DMS153 (cell line): ENCODE measurements around the gene ASF1A.
"Not testable (repeated sequence)": the region's sequence is repeated elsewhere in the genome, so short reads cannot be mapped to it uniquely, and the experiment has no call there.

Experiments
- DNase-seq: peaks from one replicate; lab custom pipeline; 2025; lab: John Stamatoyannopoulos, UW

Gene ASF1A

GRCh38 chr6:118893807-118894424 is at the start of gene ASF1A:
Gene ASF1A (plus strand): TSS chr6:118894152. CDS start chr6:118894414, 262 bp downstream.
- peak; percentile 97 for DNase-seq

GRCh38 chr6:118844915-118845314 is 49.0 kb upstream of the ASF1A start:
- no peak for DNase-seq

DNA sequence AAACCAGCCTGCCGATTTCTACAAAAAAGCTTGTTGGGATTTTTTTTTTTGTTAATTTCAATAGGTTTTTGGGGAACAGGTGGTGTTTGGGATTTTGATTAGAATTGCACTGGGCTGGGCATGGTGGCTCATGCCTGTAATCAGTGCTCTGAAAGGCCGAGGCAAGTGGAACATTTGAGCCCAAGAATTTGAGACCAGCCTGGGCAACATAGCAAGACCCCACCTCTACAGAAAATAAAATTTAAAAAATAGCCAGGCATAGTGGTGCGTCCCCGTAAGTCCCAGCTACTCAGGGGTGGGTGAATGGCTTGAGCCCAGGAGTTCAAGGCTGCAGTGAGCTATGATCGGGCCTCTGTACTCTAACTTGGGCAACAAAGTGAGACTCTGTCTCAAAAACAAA is 40.5 kb upstream of the ASF1A start:
- DNase-seq, result no peak

DNA sequence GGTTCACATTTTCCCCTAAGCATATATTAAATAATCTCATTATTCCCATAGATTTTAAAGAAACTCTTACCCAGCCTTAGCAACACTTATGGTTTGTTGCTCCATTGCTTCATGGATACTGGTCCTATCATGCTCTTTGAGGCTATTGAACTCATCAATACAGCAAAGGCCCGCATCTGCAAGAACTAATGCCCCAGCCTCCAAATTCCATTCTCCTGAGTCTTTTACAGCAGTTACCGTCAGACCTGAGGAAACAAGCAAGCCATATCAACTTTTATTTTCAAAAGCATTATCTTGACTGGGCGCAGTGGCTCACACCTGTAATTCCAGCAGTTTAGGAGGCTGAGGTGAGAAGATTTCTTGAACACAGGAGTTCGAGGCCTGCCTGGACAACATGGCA is 37.7 kb upstream of the ASF1A start:
- no peak for DNase-seq

GRCh38 chr6:118859517-118860064 is 34.4 kb upstream of the ASF1A start:
- DNase-seq, result no peak

DNA sequence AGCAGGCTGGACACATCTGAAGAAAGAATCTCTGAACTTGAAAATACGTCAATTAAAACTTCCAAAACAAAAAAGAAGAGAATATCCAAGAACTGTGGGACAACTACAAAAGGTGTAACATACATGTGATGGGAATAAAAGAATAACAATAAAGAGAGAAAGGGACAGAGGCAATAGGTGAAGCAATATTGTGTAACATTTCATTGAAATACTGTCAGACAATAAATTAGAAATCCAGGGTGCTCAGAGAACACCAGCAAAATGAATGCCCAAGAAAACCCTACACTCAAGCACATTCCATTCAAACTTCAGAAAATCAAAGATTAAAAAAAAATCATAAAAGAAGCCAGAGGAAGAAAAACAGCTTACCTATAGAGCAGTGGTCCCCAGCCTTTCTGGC is 33.6 kb upstream of the ASF1A start:
- no peak for DNase-seq

DNA sequence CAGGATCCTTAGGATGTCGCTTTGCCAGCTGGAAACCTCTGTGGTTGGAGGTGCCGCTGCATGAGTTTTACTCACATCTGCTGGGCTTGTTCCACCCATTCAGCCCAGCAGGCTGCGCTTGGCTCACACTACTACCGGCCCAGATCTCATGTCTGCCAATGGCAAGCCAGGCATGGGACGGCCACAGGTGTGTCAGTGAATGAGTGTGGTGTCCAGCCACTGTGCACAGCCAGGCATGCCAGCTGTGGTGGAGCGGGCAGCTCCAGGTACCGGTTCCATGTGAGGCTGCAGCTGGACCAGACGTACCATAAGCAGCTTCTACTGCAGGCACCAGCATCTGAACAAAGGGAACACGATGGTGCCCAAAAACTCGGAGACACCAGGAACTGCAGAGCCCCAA is 33.1 kb upstream of the ASF1A start:
- DNase-seq, result no peak

DNA sequence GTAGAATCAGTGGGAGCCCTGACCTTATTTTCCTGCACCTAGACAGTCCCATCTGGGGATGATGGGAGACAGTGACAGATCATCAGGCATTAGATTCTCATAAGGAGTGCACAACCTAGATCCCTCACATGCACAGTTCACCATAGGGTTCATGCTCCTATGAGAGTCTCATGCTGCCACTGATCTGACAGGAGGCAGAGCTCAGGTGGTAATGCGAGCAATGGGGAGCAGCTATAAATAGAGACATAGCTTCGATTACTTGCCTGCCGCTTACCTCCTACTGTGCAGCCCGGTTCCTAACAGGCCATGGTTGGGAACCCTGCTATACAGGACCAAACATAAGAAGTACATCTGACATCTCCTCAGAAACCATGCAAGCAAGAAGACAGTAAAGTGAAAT is 31.5 kb upstream of the ASF1A start:
- DNase-seq, result no peak

DNA sequence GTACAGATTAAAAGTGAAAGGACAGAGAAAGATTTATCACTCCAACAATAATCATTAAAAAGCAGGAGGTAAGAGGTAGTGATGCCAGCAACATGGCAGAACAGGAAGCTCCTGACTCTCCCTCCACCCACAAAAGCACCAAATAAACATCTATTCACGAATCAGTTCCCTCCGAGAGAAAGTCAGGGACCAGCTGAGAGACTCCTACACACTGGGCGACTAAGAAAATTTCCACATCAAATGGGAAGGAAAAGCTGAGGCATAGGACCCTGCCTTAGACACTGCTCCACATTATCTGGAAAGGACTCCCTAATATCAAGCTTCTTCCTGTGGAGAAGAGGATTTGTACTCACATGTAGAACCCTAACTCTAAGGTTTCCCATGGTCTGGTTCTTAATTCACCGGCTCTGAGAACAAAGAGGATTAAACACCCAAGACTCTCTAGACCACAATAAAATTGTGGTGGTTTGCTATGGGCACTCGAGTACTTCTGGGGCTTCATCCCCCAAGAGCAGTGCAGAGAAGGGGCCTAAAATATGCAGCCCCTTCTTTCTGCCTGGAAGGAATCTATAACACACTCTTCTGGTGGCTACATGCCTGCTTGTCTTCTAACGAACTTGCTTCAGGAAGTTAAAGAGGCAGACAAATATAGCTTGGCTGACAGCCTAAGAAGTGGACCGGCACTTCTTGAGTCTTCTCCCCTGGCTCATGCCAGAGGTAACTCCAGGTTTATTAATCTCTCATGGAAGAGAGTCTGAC is 29.4 kb upstream of the ASF1A start:
- DNase-seq, result no peak

DNA sequence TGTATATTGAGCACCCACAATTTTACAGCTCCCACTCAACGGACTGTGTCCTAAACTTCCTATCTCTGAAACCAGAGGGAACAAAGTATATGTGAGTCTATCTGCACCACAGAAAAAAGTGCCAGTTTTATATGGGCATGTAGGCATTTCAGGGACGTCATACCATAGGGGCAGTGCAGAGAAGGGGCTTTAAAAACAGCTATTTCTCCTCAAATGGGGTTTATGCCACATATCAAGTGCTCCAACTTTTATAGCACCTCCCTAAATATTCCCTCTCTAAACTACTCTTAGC is 28.9 kb upstream of the ASF1A start:
- DNase-seq, result no peak

GRCh38 chr6:118867181-118867580 is 26.8 kb upstream of the ASF1A start:
- DNase-seq, result no peak

DNA sequence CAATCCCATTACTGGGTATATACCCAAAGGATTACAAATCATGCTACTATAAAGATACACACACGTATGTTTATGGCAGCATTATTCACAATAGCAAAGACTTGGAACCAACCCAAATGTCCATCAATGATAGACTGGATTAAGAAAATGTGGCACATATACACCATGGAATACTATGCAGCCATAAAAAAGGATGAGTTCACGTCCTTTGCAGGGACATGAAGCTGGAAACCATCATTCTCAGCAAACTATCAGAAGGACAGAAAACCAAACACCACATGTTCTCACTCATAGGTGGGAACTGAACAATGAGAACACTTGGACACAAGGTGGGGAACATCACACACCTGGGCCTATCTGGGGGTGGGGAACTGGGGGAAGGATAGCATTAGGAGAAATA is 25.1 kb upstream of the ASF1A start:
- not testable (repeated sequence) for DNase-seq

DNA sequence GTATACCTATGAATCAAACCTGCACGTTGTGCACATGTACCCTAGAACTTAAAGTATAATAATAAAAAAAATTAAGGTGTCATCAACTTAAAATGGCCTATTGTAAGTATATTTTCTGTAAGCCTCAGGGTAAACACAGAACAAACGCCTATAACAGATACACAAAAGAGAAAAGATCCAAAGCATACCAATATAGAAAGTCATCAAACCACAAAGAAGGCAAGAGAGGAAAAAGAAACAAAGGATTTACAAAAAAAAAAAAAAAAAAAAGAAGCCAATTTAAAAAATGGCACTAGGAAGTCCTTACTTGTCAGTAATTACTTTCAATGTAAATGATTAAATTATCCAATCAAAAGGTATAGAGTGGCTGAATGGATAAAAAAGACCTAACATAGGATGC is 24.6 kb upstream of the ASF1A start:
- DNase-seq, result no peak

GRCh38 chr6:118869894-118870589 is 23.9 kb upstream of the ASF1A start:
- no peak for DNase-seq

DNA sequence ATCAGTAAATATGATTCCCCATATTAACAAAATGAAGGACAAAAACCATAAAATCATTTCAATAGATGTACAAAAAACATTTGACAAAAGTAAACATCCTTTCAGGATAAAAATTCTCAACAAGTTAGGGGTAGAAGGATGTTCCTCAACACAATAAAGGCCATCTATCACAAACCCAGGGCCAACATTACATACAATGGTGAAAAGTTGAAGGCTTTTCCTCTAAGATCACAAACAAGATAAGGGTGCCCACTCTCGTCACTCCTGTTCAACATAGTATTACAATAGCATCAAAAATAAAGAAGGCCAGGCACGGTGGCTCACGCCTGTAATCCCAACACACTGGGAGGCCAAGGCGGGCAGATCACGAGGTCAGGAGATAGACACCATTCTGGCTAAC is 22.6 kb upstream of the ASF1A start:
- DNase-seq, result no peak

- DNase-seq, result no peak
Observed at GRCh38 chr6:118872318-118872717, 21.6 kb upstream of the ASF1A start.

DNA sequence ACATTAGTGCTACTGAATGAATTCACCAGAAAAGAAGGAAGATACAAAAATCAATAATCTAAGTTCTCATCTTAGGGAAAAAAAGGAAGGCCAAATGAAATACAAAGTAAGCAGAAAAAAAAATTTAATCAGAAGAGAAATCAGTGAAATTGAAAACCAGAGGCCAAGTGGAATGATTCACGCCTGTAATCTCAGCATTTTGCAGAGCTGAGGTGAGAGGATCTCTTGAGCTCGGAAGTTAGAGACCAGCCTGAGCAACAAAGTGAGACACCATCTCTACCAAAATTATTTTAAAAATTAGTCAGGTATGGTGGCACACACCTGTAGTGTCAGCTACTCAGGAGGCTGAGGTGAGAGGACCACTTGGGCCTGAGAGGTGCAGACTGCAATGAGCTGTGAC is 21.2 kb upstream of the ASF1A start:
- DNase-seq, result no peak

DNA sequence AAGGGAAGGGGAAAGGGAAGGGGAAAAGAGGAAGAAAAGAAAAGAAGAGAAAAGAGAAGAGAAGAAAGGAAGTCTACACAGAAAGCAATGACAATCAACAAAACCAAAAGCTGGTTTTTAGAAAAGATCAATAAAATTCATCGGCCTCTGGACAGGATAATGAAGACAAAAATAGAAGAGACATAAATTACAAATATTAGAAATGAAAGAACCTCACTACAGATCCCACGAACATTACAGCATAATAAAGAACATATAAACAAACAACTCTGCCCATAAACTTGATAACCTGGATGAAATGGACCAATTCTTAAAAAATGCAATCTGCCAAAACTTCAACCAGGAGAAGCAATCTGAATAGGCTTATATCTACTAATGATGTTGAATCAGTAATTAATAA is 20.7 kb upstream of the ASF1A start:
- no peak for DNase-seq

DNA sequence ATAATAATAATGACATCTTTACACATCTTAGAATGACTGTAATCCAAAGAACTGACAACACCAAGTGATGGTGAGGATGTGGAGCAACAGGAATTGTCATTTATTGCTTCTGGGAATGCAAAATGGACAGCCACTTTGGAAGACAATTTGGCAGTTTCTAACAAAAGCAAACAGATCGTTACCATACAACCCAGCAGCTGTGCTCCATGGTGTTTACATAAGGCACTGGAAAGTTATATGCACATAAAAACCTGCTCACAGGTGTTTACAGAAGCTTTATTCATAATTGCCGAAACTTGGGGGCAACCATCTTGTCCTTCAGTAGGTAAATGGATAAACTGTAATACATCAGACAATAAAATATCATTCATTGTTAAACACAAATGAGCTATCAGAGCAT is 18.3 kb upstream of the ASF1A start:
- peak; percentile 97 for DNase-seq

DNA sequence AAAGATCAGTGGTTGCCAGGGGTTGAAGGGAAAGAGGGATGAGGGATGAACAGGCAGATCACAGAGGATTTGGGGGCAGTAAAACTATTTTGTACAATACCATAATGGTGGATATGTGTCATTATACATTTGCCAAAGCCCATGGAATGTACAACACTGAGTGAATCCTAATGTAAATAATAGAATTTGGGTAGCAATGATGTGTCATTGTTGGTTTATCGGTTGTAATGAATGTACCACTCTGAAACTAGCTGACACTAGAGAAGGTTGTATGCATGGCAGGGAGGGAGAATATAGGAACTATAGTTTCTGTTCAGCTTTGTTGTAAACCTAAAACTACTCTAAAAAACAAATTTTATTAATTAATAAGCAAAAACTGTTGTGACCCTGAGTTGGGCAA is 17.8 kb upstream of the ASF1A start:
- DNase-seq, result peak; percentile 44

DNA sequence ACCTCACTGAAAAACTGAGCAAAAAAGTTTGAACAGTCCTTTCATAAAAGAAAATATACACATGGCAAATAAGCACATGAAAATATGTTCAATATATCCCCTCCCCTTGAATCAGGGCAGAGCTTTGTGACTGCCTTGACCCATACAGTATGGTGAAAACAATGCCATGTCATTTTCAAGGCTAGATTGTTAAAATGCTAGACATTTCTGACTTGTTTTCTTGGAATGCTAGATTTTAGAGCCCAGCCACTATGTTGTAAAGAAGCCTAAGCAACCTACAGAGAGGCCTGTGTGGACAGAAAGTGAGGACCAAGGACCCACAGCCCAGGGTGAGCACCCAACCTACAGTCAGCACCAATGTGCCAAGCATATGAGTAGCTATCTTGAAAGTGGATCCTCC is 17.1 kb upstream of the ASF1A start:
- DNase-seq, result no peak

DNA sequence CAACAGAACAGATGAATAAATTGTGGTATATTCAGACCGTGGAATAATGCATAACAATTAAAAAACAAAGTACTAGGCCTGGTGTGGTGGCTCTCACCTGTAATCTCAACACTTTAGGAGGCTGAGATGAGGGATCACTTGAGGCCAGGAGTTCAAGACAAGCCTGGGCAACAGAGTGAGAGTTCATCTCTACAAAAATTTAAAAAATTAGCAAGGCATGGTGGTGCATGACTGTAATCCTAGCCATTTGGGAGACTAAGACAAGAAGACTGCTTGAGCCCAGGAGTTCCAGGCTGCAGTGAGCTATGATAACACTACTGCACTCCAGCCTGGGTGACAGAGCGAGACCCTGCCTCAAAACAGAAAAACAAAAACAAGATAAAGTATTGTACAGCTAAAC is 16.1 kb upstream of the ASF1A start:
- no peak for DNase-seq
